HG03558 (cell line): ENCODE data around the gene MS4A7.

ENCODE experiments used
- ATAC-seq: cut with Tn5 transposase; IDR thresholded peaks from one replicate; pipeline ENCODE4 v1.9.1; 2021; ENCODE audit warnings: moderate number of reproducible peaks; ENCODE audit not compliant: unreplicated experiment; ENCODE audit errors: extremely low read depth

Gene MS4A7

GRCh38 chr11:60370252-60370810 is 8.0 kb upstream of the MS4A7 start:
- ATAC-seq: no peak

GRCh38 chr11:60370811-60371298 is 7.5 kb upstream of the MS4A7 start:
- no peak for ATAC-seq

GRCh38 chr11:60371386-60371785 is 6.9 kb upstream of the MS4A7 start:
- ATAC-seq: no peak

GRCh38 chr11:60371854-60372253 is 6.5 kb upstream of the MS4A7 start:
- ATAC-seq: no peak

GRCh38 chr11:60372767-60373166 is 5.6 kb upstream of the MS4A7 start:
- ATAC-seq: no peak

GRCh38 chr11:60375316-60375715 is 3.0 kb upstream of the MS4A7 start:
- ATAC-seq: no peak

GRCh38 chr11:60376601-60377000 is 1.7 kb upstream of the MS4A7 start:
- ATAC-seq: no peak

- ATAC-seq: no peak
These were observed 763 bp upstream of the MS4A7 start for GRCh38 chr11:60377401-60378136.

GRCh38 chr11:60389279-60389910 is 11.1 kb downstream of the MS4A7 start:
- ATAC-seq: peak; percentile 72

GRCh38 chr11:60390419-60390818 is 12.1 kb downstream of the MS4A7 start:
- no peak for ATAC-seq

- ATAC-seq: no peak
These were observed 14.0 kb downstream of the MS4A7 start for GRCh38 chr11:60392361-60392760.

GRCh38 chr11:60393016-60393415 is 14.7 kb downstream of the MS4A7 start:
- ATAC-seq: no peak

GRCh38 chr11:60394666-60395380 is 16.5 kb downstream of the MS4A7 start:
- ATAC-seq: no peak

GRCh38 chr11:60396382-60396781 is 18.1 kb downstream of the MS4A7 start, which contains the start of gene MS4A14:
TSS of gene MS4A14 (plus strand) at chr11:60396459. CDS start at chr11:60396579, 120 bp downstream.
- no peak for ATAC-seq

- peak; percentile 59 for ATAC-seq
These were observed 18.5 kb downstream of the MS4A7 start for GRCh38 chr11:60396799-60397198.

- no peak for ATAC-seq
These were observed 41.7 kb downstream of the MS4A7 start for GRCh38 chr11:60420015-60420414.

GRCh38 chr11:60422609-60423008 is 44.3 kb downstream of the MS4A7 start:
- ATAC-seq: no peak

- no peak for ATAC-seq
These were observed 50.2 kb downstream of the MS4A7 start for GRCh38 chr11:60428517-60428916.

GRCh38 chr11:60429272-60429671 is 50.9 kb downstream of the MS4A7 start, which contains the start of gene MS4A5:
TSS of gene MS4A5 (plus strand) at chr11:60429572. CDS start at chr11:60429675, 103 bp downstream.
- no peak for ATAC-seq

GRCh38 chr11:60431251-60431650 is 52.9 kb downstream of the MS4A7 start:
- ATAC-seq: no peak

- no peak for ATAC-seq
These were observed 55.1 kb downstream of the MS4A7 start for GRCh38 chr11:60433401-60433800.
